Measurements from ENCODE around the gene PLXNB1.
A peak's percentile ranks its signal among the peaks of the same experiment; 100 is the strongest.

Gene PLXNB1

DNA sequence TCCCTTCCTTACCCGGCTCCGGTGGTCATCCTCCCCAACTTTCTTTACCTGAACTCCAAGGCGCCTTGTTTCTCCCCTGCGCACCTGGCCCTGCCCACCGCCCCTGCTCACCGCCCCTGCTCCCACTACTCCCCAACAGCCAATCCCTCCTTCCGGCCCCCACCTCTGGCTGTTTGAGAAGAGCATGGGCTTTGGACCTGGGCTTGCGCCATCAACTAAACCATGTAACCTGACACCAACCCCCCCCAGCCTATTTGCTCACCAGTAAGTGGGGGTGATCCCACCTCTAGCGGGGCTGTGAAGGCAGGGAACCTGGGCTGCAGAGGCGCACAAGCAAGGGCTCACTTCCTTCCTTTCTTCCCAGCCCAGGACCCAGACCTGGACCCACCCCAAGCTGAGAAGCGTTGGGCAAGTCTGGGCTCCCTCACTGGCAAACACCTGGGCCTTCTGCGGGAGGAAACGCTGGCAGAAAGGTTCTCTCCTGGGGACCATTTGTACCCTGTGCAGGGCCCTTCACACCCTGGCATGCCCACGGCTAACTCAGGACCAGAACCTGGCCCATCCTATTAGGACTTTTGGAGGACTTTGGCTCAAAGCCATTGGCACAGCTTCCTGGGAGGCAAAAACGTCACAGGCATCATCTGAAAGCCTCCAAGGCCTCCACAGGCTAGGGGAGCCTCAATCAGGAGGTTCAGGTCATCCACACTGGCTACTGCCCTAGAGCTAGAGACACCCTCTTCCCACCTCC is at the start of gene PLXNB1 (continued):
- TF ChIP-seq ZNF521 (tag by site-specific recombination; IDR thresholded peaks at IDR 0.05) (no peak), HOXD13 (CRISPR knock-in tag; IDR thresholded peaks at IDR 0.05; ENCODE audit: borderline replicate concordance) (no peak), ZNF394 (tag by site-specific recombination; IDR thresholded peaks at IDR 0.05; ENCODE audit: borderline replicate concordance) (peak; percentile 18; the same call in 1 of the 2 replicates), SALL2 (tag by site-specific recombination; IDR thresholded peaks at IDR 0.05; ENCODE audit: borderline replicate concordance) (no peak), ZNF76 (tag by site-specific recombination; IDR thresholded peaks at IDR 0.05; ENCODE audit: borderline replicate concordance, low read depth) (peak; percentile 60; the same call in 1 of the 2 replicates), ZNF2 (tag by site-specific recombination; IDR thresholded peaks at IDR 0.05) (peak; percentile 42; the same call in 1 of the 2 replicates), ZNF623 (tag by site-specific recombination; IDR thresholded peaks at IDR 0.05) (no peak), ZNF530 (tag by site-specific recombination; IDR thresholded peaks at IDR 0.05; ENCODE audit: low read depth) (no peak), GLIS1 (tag by site-specific recombination; IDR thresholded peaks at IDR 0.05) (peak; percentile 79), ZFP69B (tag by site-specific recombination; IDR thresholded peaks at IDR 0.05) (no peak), ZXDB (tag by site-specific recombination; IDR thresholded peaks at IDR 0.05) (peak; percentile 100), ZFP3 (tag by site-specific recombination; IDR thresholded peaks at IDR 0.05; ENCODE audit: low read depth) (no peak), SP2 (tag by site-specific recombination; IDR thresholded peaks at IDR 0.05) (peak; percentile 72), BCL11A (tag by site-specific recombination; IDR thresholded peaks at IDR 0.05; ENCODE audit: low read depth) (peak; percentile 78), ZNF292 (tag by site-specific recombination; IDR thresholded peaks at IDR 0.05; ENCODE audit: borderline replicate concordance, low read depth) (no peak), ZNF670 (tag by site-specific recombination; IDR thresholded peaks at IDR 0.05; ENCODE audit: low read depth) (no peak), KLF8 (tag by site-specific recombination; IDR thresholded peaks at IDR 0.05) (no peak; the same call in none of the 2 replicates), ZBTB48 (tag by site-specific recombination; IDR thresholded peaks at IDR 0.05) (0 out of 2 replicates have a peak, but pooled peaks have one; percentile 52), ZNF391 (tag by site-specific recombination; IDR thresholded peaks at IDR 0.05; ENCODE audit: borderline replicate concordance, low read depth) (peak; percentile 80; the same call in 1 of the 2 replicates), KLF10 (tag by site-specific recombination; IDR thresholded peaks at IDR 0.05) (no peak), ZNF701 (tag by site-specific recombination; IDR thresholded peaks at IDR 0.05) (no peak), ZNF658 (tag by site-specific recombination; IDR thresholded peaks at IDR 0.05) (no peak)
- TF ChIP-seq, protein P1, sequence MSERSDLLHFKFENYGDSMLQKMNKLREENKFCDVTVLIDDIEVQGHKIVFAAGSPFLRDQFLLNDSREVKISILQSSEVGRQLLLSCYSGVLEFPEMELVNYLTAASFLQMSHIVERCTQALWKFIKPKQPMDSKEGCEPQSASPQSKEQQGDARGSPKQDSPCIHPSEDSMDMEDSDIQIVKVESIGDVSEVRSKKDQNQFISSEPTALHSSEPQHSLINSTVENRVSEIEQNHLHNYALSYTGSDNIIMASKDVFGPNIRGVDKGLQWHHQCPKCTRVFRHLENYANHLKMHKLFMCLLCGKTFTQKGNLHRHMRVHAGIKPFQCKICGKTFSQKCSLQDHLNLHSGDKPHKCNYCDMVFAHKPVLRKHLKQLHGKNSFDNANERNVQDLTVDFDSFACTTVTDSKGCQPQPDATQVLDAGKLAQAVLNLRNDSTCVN (tag by site-specific recombination; optimal IDR thresholded peaks at IDR 0.05) = peak; percentile 35
- TF ChIP-seq, protein P2, sequence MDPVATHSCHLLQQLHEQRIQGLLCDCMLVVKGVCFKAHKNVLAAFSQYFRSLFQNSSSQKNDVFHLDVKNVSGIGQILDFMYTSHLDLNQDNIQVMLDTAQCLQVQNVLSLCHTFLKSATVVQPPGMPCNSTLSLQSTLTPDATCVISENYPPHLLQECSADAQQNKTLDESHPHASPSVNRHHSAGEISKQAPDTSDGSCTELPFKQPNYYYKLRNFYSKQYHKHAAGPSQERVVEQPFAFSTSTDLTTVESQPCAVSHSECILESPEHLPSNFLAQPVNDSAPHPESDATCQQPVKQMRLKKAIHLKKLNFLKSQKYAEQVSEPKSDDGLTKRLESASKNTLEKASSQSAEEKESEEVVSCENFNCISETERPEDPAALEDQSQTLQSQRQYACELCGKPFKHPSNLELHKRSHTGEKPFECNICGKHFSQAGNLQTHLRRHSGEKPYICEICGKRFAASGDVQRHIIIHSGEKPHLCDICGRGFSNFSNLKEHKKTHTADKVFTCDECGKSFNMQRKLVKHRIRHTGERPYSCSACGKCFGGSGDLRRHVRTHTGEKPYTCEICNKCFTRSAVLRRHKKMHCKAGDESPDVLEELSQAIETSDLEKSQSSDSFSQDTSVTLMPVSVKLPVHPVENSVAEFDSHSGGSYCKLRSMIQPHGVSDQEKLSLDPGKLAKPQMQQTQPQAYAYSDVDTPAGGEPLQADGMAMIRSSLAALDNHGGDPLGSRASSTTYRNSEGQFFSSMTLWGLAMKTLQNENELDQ (tag by site-specific recombination; IDR thresholded peaks at IDR 0.05; ENCODE audit: low read depth) = no peak
- TF ChIP-seq, protein P3, sequence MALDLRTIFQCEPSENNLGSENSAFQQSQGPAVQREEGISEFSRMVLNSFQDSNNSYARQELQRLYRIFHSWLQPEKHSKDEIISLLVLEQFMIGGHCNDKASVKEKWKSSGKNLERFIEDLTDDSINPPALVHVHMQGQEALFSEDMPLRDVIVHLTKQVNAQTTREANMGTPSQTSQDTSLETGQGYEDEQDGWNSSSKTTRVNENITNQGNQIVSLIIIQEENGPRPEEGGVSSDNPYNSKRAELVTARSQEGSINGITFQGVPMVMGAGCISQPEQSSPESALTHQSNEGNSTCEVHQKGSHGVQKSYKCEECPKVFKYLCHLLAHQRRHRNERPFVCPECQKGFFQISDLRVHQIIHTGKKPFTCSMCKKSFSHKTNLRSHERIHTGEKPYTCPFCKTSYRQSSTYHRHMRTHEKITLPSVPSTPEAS (tag by site-specific recombination; IDR thresholded peaks at IDR 0.05) = no peak
- TF ChIP-seq, protein P4, sequence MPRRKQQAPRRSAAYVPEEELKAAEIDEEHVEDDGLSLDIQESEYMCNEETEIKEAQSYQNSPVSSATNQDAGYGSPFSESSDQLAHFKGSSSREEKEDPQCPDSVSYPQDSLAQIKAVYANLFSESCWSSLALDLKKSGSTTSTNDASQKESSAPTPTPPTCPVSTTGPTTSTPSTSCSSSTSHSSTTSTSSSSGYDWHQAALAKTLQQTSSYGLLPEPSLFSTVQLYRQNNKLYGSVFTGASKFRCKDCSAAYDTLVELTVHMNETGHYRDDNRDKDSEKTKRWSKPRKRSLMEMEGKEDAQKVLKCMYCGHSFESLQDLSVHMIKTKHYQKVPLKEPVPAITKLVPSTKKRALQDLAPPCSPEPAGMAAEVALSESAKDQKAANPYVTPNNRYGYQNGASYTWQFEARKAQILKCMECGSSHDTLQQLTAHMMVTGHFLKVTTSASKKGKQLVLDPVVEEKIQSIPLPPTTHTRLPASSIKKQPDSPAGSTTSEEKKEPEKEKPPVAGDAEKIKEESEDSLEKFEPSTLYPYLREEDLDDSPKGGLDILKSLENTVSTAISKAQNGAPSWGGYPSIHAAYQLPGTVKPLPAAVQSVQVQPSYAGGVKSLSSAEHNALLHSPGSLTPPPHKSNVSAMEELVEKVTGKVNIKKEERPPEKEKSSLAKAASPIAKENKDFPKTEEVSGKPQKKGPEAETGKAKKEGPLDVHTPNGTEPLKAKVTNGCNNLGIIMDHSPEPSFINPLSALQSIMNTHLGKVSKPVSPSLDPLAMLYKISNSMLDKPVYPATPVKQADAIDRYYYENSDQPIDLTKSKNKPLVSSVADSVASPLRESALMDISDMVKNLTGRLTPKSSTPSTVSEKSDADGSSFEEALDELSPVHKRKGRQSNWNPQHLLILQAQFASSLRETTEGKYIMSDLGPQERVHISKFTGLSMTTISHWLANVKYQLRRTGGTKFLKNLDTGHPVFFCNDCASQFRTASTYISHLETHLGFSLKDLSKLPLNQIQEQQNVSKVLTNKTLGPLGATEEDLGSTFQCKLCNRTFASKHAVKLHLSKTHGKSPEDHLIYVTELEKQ (tag by site-specific recombination; IDR thresholded peaks at IDR 0.05; ENCODE audit: borderline replicate concordance) = no peak; the same call in 1 of the 2 replicates
- TF ChIP-seq, protein P5, sequence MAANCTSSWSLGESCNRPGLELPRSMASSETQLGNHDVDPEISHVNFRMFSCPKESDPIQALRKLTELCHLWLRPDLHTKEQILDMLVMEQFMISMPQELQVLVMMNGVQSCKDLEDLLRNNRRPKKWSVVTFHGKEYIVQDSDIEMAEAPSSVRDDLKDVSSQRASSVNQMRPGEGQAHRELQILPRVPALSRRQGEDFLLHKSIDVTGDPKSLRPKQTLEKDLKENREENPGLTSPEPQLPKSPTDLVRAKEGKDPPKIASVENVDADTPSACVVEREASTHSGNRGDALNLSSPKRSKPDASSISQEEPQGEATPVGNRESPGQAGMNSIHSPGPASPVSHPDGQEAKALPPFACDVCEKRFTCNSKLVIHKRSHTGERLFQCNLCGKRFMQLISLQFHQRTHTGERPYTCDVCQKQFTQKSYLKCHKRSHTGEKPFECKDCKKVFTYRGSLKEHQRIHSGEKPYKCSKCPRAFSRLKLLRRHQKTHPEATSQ (tag by site-specific recombination; IDR thresholded peaks at IDR 0.05) = no peak
- TF ChIP-seq, protein P6, sequence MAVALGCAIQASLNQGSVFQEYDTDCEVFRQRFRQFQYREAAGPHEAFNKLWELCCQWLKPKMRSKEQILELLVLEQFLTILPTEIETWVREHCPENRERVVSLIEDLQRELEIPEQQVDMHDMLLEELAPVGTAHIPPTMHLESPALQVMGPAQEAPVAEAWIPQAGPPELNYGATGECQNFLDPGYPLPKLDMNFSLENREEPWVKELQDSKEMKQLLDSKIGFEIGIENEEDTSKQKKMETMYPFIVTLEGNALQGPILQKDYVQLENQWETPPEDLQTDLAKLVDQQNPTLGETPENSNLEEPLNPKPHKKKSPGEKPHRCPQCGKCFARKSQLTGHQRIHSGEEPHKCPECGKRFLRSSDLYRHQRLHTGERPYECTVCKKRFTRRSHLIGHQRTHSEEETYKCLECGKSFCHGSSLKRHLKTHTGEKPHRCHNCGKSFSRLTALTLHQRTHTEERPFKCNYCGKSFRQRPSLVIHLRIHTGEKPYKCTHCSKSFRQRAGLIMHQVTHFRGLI (tag by site-specific recombination; IDR thresholded peaks at IDR 0.05) = peak; percentile 33; the same call in 1 of the 2 replicates

Data from HEK293 (cell line).